ENCODE data around the gene THADA.

The THADA gene

GRCh38 chr2:43222475-43223309 is 373.1 kb downstream of the THADA start:
- DNase-seq (ENCODE audit: low spot score) = no peak

GRCh38 chr2:43221763-43222474 is 373.9 kb downstream of the THADA start:
- DNase-seq (ENCODE audit: low spot score) = peak; percentile 88

GRCh38 chr2:43221124-43221762 is 374.6 kb downstream of the THADA start:
- DNase-seq (ENCODE audit: low spot score) = peak; percentile 60

GRCh38 chr2:43220760-43221123 is 375.1 kb downstream of the THADA start:
- DNase-seq (ENCODE audit: low spot score) = no peak

- no peak for DNase-seq (ENCODE audit: low spot score)
These were observed 375.5 kb downstream of the THADA start for GRCh38 chr2:43220229-43220751.

- peak; percentile 83 for DNase-seq (ENCODE audit: low spot score)
These were observed 376.2 kb downstream of the THADA start for GRCh38 chr2:43219383-43220228.

- DNase-seq (ENCODE audit: low spot score) = no peak
These were observed 377.0 kb downstream of the THADA start for GRCh38 chr2:43218702-43219382.

GRCh38 chr2:43218155-43218701 is 377.6 kb downstream of the THADA start:
- peak; percentile 42 for DNase-seq (ENCODE audit: low spot score)

- no peak for DNase-seq (ENCODE audit: low spot score)
These were observed 378.3 kb downstream of the THADA start for GRCh38 chr2:43217228-43218154.

- no peak for DNase-seq (ENCODE audit: low spot score)
These were observed 379.2 kb downstream of the THADA start for GRCh38 chr2:43216629-43217028.

- DNase-seq (ENCODE audit: low spot score) = no peak
These were observed 380.1 kb downstream of the THADA start for GRCh38 chr2:43215673-43216255.

- DNase-seq (ENCODE audit: low spot score) = no peak
These were observed 381.6 kb downstream of the THADA start for GRCh38 chr2:43214253-43214652.

GRCh38 chr2:43212931-43213330 is 382.9 kb downstream of the THADA start:
- DNase-seq (ENCODE audit: low spot score) = no peak

- DNase-seq (ENCODE audit: low spot score) = no peak
These were observed 383.5 kb downstream of the THADA start for GRCh38 chr2:43212216-43212835.

- DNase-seq (ENCODE audit: low spot score) = peak; percentile 80
These were observed 385.2 kb downstream of the THADA start for GRCh38 chr2:43210467-43211303.

GRCh38 chr2:43210125-43210466 is 385.7 kb downstream of the THADA start:
- DNase-seq (ENCODE audit: low spot score) = no peak

GRCh38 chr2:43209204-43209717 is 386.6 kb downstream of the THADA start:
- DNase-seq (ENCODE audit: low spot score) = no peak

Measured in AG08396 (cell line).